Activated CD8-positive, alpha-beta memory T cell treated with anti-CD3 and anti-CD28 coated beads for 4 hours (primary cell): ENCODE measurements around the gene TREM1.

Experiments used
- DNase-seq, 2 donors: peaks; one replicate each; pipeline ENCODE4 v3.0.0-alpha.2; 2020; ENCODE audit warnings: low read depth in 2 of 2

The TREM1 gene

GRCh38 chr6:41286544-41287346, at the start of gene TREM1:
Gene TREM1, minus strand, starts transcription at chr6:41286682. Its CDS starts 27 bp downstream, at chr6:41286655.
- DNase-seq = no peak

- DNase-seq = no peak
Observed at GRCh38 chr6:41335943-41336342, 49.5 kb upstream of the TREM1 start.

GRCh38 chr6:41335296-41335695, 48.8 kb upstream of the TREM1 start, which contains the start of gene NCR2:
Gene NCR2, plus strand, starts transcription at chr6:41335608. Its CDS starts 269 bp downstream, at chr6:41335877.
- DNase-seq = no peak

GRCh38 chr6:41334482-41335040, 48.1 kb upstream of the TREM1 start:
- no peak for DNase-seq

- no peak for DNase-seq
Observed at GRCh38 chr6:41332842-41333736, 46.6 kb upstream of the TREM1 start.

- DNase-seq = no peak
Observed at GRCh38 chr6:41332241-41332640, 45.8 kb upstream of the TREM1 start.

- DNase-seq = no peak
Observed at GRCh38 chr6:41331401-41332150, 45.1 kb upstream of the TREM1 start.

- DNase-seq = no peak
Observed at GRCh38 chr6:41327177-41327576, 40.7 kb upstream of the TREM1 start.

- DNase-seq = no peak
Observed at GRCh38 chr6:41326092-41326491, 39.6 kb upstream of the TREM1 start.

GRCh38 chr6:41325446-41326066, 39.1 kb upstream of the TREM1 start:
- DNase-seq = no peak

- DNase-seq = no peak
Observed at GRCh38 chr6:41321183-41321582, 34.7 kb upstream of the TREM1 start.

- peak; percentile 61 to 66 for DNase-seq
Observed at GRCh38 chr6:41318654-41319565, 32.4 kb upstream of the TREM1 start.

GRCh38 chr6:41318261-41318653, 31.8 kb upstream of the TREM1 start:
- DNase-seq = no peak

GRCh38 chr6:41315943-41316620, 29.6 kb upstream of the TREM1 start:
- DNase-seq = no peak

GRCh38 chr6:41315203-41315602, 28.7 kb upstream of the TREM1 start:
- DNase-seq = no peak

- DNase-seq = no peak
Observed at GRCh38 chr6:41306187-41306854, 19.8 kb upstream of the TREM1 start.

- DNase-seq = no peak
Observed at GRCh38 chr6:41302638-41303037, 16.2 kb upstream of the TREM1 start.

- no peak for DNase-seq
Observed at GRCh38 chr6:41298785-41299502, 12.5 kb upstream of the TREM1 start.
